Right lobe of liver (tissue), 4 donors: ENCODE data around the gene CIAO1.

Experiments
- CTCF ChIP-seq, 4 donors: fragments of 200-600 bp in 3 of 4; fragments of 450-650 bp in 1 of 4; IDR thresholded peaks; one replicate each; pipeline versions ENCODE4 v1.5.1 to v1.8.0; 2016 to 2022; ENCODE audit warnings: antibody characterized with exemption in 4 of 4, mild to moderate bottlenecking in 2 of 4
- POLR2A ChIP-seq: fragments of 450-650 bp; IDR thresholded peaks from one replicate; pipeline ENCODE4 v1.6.1; 2017; ENCODE audit warnings: antibody characterized with exemption, mild to moderate bottlenecking
- donor health status: DM: no; HTN: no; CAD: no.
- donor health status: DM: no; HTN: no; CAD: no.
- donor health status: DM: no; HTN: yes; CAD: no.

GRCh38 chr2:96239745-96240264 lies 26.2 kb upstream of the CIAO1 start:
- no peak for TF ChIP-seq POLR2A
- no peak for TF ChIP-seq CTCF (IDR thresholded peaks at IDR 0.05)
